Endothelial cell of umbilical vein (primary cell): ENCODE results near the gene SLTM.

Source experiments
- CTCF ChIP-seq, 2 donors: IDR thresholded peaks; 1 replicate in 1 of 2; 2 replicates in 1 of 2; pipeline ENCODE4 v1.5.1; 2011; ENCODE audit warnings: low read length in 2 of 2, mild to moderate bottlenecking in 2 of 2, moderate library complexity in 2 of 2, control low read depth in 1 of 2, inconsistent platforms in 1 of 2, low read depth in 1 of 2; ENCODE audit not compliant: insufficient read depth in 1 of 2; ENCODE audit errors: extremely low read depth in 1 of 2
- EZH2 ChIP-seq: IDR thresholded peaks from 2 replicates; pipeline ENCODE4 v1.6.1; 2012; ENCODE audit warnings: borderline replicate concordance, low read depth, mild to moderate bottlenecking, moderate library complexity, low read length, inconsistent platforms; ENCODE audit not compliant: severe bottlenecking
- POLR2AphosphoS5 ChIP-seq: IDR thresholded peaks from 2 replicates; pipeline ENCODE4 v1.6.1; 2012; ENCODE audit warnings: low read depth, mild to moderate bottlenecking, control low read depth, low read length, moderate library complexity; ENCODE audit not compliant: insufficient read depth

GRCh38 chr15:58870451-58870850, 63.0 kb downstream of the SLTM start:
- TF ChIP-seq EZH2, result no peak
- no peak for TF ChIP-seq CTCF (IDR thresholded peaks at IDR 0.05; ENCODE audit: extremely low read depth in 1 of 2, insufficient read depth in 1 of 2, low read depth in 1 of 2, low read length in 2 of 2)
- no peak for TF ChIP-seq POLR2AphosphoS5
